Urinary bladder (tissue), 4 donors: ENCODE results near the gene SYCP2. TPM values are rescaled to one million over a fixed set of nuclear protein-coding genes. Genes with fewer than 3 reads are reported as not detected.
"Not testable (repeated sequence)": the region's sequence is repeated elsewhere in the genome, so short reads cannot be mapped to it uniquely, and the experiment has no call there.

Source experiments
- DNase-seq: peaks from one replicate; pipeline ENCODE4 v3.0.0-alpha.2; 2015; ENCODE audit errors: extremely low spot score
- H3K27ac ChIP-seq: one replicate; pipeline ENCODE4 v1.5.1; 2013; ENCODE audit warnings: low read depth, mild to moderate bottlenecking, moderate library complexity
- H3K36me3 ChIP-seq: one replicate; pipeline ENCODE4 v1.6.1; 2013; ENCODE audit warnings: mild to moderate bottlenecking, moderate library complexity; ENCODE audit not compliant: insufficient read depth
- H3K4me1 ChIP-seq: one replicate; pipeline ENCODE4 v1.6.1; 2013; ENCODE audit warnings: mild to moderate bottlenecking, moderate library complexity; ENCODE audit not compliant: insufficient read depth
- H3K4me3 ChIP-seq: one replicate; pipeline ENCODE4 v1.5.1; 2013; ENCODE audit warnings: low read depth, low read length
- WGBS: extraction: QIAGEN DNeasy Blood & Tissue Kit; methylation state at CpG from one replicate; pipeline ENCODE4 v1.1.7; 2013; 5-methylcytosine and 5-hydroxymethylcytosine counted together
- polyA plus RNA-seq: library from polyadenylated mRNA; stranded (reverse); fragments of 200-250 nt; gene quantifications from one replicate; pipeline ENCODE4 v1.2.3, GENCODE V29; 2013
- total RNA-seq: library from RNA; depleted of rRNA; stranded (reverse); fragments of >200 nt; gene quantifications from one replicate; pipeline ENCODE4 v1.2.3, GENCODE V29; 2014
- donor health status: healthy with polysubstance abuse.
- donor health status: healthy.

The SYCP2 gene, protein sequence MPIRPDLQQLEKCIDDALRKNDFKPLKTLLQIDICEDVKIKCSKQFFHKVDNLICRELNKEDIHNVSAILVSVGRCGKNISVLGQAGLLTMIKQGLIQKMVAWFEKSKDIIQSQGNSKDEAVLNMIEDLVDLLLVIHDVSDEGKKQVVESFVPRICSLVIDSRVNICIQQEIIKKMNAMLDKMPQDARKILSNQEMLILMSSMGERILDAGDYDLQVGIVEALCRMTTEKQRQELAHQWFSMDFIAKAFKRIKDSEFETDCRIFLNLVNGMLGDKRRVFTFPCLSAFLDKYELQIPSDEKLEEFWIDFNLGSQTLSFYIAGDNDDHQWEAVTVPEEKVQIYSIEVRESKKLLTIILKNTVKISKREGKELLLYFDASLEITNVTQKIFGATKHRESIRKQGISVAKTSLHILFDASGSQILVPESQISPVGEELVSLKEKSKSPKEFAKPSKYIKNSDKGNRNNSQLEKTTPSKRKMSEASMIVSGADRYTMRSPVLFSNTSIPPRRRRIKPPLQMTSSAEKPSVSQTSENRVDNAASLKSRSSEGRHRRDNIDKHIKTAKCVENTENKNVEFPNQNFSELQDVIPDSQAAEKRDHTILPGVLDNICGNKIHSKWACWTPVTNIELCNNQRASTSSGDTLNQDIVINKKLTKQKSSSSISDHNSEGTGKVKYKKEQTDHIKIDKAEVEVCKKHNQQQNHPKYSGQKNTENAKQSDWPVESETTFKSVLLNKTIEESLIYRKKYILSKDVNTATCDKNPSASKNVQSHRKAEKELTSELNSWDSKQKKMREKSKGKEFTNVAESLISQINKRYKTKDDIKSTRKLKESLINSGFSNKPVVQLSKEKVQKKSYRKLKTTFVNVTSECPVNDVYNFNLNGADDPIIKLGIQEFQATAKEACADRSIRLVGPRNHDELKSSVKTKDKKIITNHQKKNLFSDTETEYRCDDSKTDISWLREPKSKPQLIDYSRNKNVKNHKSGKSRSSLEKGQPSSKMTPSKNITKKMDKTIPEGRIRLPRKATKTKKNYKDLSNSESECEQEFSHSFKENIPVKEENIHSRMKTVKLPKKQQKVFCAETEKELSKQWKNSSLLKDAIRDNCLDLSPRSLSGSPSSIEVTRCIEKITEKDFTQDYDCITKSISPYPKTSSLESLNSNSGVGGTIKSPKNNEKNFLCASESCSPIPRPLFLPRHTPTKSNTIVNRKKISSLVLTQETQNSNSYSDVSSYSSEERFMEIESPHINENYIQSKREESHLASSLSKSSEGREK (N-terminal part only)
- total RNA-seq (6.7 TPM), polyA plus RNA-seq (1.2 TPM)

DNA sequence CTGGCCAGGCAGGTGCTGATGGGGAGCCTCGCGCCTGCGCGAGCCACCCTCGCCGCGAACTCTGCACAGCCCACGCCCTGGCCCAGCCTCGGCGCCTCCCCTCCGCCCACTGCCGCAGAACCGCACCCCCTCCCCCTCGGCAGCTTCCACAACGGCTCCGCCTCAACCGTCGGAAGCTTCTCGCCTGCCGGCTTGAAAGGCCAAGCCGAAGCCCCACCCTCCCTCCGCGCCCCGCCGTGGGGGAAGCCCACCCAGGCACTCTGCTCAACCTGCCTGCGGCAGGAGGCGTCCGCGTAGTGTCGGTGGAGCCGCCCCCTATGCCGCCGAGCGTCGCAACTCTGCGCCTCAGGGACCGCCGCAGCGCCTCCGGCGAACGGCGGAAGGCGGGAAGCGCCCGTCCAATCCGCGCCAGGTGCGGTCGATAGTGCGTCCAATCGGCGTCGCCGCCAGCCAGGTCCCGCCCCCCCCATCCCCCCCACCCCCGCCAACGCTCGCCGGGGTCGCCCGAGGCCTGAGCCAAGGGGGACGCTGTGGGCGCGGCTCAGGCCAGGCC, at the start of gene SYCP2:
Gene SYCP2, minus strand, starts transcription at position 342 of the 553 bp plus-strand sequence. CDS start 11,224 bp downstream, outside the sequence.
- Histone ChIP-seq H3K27ac (no peak within 1 kb of the TSS), H3K4me3 (peak within 1 kb of the TSS; percentile 57), H3K4me1 (no peaks in the 10 kb centered on the region), H3K36me3 (no peaks in the 10 kb centered on the region)
- DNase-seq: no peak
- 33% methylated on average over 65 of the region's 65 CpGs for WGBS

DNA sequence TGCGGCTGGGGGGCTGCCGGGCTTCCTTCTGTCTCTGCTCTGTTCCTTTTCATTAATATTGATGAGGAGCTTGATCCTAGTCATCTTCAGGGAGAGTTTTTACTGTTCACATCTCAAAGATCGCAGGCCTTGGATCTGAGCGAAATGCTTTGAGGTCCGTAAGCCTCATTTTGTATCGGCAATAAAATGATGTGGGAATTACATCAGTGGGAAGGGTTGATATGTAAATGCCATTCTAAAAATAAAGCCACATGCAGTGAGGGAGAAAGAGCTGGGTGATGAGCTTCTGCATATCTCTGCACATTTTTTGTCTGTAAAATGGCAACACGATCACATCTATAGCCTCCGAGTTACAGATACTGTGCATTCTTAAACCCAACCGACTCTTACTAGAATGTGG, 49.6 kb upstream of the SYCP2 start:
- Histone ChIP-seq H3K27ac (no peak overlapping the region), H3K36me3 (no peaks in the 10 kb centered on the region), H3K4me3 (no peak overlapping the region), H3K4me1 (no peaks in the 10 kb centered on the region)
- DNase-seq: no peak
- 83% methylated on average over 9 of the region's 9 CpGs for WGBS

DNA sequence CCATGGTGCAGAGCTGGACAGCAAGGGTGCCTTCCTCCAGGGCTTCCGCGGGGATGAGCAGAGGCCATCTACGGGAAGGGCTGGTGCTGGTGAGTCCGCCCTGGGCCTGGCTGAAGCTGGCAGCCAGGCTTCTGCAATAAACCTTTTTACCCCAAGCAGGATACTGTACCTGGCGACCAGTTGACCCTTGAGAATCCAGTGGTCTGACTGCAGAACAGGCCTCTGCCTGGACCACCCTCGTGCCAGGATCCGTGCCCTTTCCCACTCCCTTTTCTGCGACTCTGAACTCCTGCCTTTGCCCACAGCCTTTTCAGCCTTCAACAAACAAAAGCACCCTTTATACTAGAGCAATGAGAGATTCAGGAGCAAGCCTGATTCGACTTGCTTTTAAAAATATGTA, 43.6 kb upstream of the SYCP2 start:
- Histone ChIP-seq H3K4me1 (no peaks in the 10 kb centered on the region), H3K36me3 (no peaks in the 10 kb centered on the region), H3K4me3 (no peak overlapping the region), H3K27ac (no peak overlapping the region)
- no peak for DNase-seq
- 86% methylated on average over 9 of the region's 9 CpGs for WGBS

DNA sequence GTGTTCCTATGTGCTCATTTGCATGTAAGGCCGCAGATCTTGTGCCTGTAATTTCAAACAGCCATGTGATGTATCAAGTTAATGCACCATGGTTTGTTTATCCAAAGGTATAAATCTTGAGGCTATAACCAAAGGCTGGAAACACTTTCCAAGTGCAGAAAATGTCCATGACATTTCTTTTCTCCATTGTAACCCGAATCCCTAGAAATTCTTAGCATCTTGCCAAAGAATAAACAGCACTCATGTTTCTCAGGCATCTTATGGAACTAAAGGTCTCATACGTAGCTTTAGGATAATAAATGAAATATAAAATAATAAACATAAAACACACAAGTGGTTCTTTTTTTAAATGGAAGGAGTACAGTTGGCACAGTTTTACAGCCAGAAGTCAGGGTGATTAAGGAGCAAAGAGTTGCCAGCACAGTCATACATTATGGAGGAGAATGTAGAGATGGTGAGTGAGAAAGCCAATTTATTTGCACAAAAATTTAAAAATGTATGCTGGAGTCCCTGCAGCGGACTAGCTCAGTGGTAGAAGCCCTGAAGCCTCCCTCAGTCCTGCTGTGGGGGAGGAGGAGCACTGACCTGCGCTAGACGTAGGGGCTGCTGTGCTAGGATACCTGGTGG, 42.8 kb upstream of the SYCP2 start:
- 46% methylated on average over 6 of the region's 6 CpGs for WGBS
- Histone ChIP-seq H3K4me1 (no peaks in the 10 kb centered on the region), H3K27ac (no peak overlapping the region), H3K4me3 (no peak overlapping the region), H3K36me3 (no peaks in the 10 kb centered on the region)
- DNase-seq: no peak

DNA sequence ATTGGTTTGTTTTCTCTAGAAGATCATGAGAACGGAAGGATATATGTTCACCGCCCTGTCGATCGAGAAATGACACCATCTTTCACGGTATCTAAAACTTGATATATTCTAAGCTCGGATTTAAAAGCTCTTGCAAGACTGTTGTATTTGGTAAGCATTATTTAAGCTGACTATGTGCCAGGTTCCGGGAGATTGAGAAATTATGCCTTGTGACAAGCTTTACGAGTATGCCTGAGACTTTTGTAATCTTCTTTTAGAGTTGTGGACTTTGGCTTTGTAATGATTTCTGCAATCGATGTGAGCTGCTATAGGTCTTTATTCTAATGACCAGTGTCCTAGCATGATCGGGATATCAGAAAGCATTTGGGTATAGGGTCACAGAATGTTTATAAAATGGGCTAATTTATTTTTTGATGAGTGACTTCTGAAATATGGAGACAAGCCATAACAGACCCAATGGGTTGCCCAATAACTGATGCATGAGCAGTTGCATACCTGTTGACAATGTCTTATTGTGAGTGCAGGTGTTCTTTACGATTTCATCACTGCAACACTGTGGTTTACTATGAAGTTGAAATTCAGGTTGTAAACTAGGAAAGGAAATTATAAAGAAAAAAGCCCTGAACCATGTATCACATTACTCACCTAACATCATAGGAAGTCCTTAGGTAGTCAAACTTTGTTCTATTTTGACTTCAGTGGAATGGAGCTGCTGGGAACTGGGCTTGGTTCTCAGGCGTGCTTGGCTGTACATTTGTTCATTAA, 38.8 kb upstream of the SYCP2 start:
- no peak overlapping the region for H3K27ac ChIP-seq
- 76% methylated on average over 12 of the region's 12 CpGs for WGBS
- no peak for DNase-seq

DNA sequence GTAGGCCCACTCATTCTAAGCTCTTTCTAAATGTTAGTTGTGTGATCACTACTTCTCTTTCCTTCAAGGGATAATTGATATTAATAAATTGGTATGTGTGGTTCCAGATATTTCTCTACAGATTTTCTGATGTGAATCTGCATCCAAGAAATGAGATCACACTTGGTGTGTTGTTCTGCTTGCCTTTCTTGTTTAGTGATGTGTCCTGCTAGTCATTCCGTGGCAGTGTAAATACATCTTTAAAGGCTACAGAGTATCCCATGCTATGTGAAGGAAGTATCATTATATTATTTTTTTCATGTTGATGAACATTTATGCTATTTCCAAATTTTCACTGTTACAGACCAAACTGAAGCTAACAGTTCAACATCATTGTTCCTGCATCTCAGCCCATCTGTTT, 38.0 kb upstream of the SYCP2 start:
- H3K27ac ChIP-seq: no peak overlapping the region
- no peaks in the 10 kb centered on the region for H3K4me1 ChIP-seq
- no peak overlapping the region for H3K4me3 ChIP-seq
- H3K36me3 ChIP-seq: no peaks in the 10 kb centered on the region
- no peak for DNase-seq
- 85% methylated on average over 1 of the region's 1 CpG for WGBS

More for the DNA sequence above, 38.8 kb upstream of the SYCP2 start:
- H3K4me3 ChIP-seq: no peak overlapping the region
- no peaks in the 10 kb centered on the region for H3K36me3 ChIP-seq
- H3K4me1 ChIP-seq: no peaks in the 10 kb centered on the region

DNA sequence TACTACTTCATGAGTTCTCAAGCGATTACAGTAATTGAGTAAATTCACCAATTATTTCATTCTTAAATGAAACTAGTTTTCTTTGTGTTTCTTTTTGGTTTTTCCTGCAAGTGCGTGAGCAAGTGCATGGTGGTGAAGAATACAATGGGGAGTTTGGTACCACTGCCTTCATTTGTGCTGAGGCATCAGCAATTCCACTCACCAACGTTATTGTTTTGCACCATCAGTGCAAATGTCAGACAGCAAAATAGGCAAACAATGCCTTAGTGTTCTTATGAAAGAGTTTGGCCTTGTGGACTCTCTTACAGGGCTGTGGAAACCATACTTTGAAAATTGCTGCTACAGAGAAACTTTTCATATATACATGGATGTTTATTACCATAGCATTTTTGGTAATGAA, 33.0 kb upstream of the SYCP2 start:
- Histone ChIP-seq H3K27ac (no peak overlapping the region), H3K4me3 (no peak overlapping the region), H3K4me1 (no peaks in the 10 kb centered on the region), H3K36me3 (no peaks in the 10 kb centered on the region)
- 84% methylated on average over 3 of the region's 3 CpGs for WGBS
- DNase-seq: no peak

DNA sequence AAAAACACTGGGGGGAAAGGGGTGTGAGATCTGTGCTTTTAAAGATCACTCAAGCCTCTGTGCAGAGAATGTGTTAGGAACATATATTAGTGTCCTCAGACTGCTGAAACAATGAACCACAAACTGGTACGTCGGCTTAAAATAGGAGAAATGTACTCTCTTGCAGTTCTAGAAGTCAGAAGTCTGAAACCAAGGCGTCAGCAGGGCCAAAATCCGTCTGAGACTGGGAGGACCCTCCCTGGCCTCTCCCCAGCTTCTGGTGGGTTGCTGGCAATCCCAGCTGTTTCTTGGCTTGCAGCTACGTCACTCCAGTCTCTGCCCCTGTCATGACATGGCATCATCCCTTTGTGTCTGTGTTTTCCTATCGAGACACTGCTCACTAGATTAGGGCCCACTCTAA, 28.7 kb upstream of the SYCP2 start:
- Histone ChIP-seq H3K4me1 (no peaks in the 10 kb centered on the region), H3K4me3 (no peak overlapping the region), H3K27ac (no peak overlapping the region), H3K36me3 (no peaks in the 10 kb centered on the region)
- WGBS: 81% methylated on average over 6 of the region's 6 CpGs
- DNase-seq: no peak

DNA sequence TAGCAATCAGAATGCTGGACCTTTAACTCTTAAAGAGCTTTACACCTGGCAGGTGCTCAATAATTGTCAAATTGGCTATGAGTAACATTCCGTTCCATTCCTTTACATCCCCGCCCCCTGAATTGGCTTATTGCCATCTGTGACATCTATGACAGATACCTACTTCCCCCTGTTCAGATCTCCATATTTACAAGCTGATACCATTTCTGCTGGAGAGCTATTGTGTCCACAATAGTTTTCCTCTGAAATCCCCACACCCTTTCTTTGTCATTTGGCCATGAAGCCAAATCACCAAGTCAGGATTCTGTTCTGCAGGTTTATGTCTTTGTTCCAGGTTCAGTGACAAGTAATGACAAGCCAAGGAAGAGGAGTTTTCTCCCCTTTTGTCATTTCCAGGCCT, 28.0 kb upstream of the SYCP2 start:
- Histone ChIP-seq H3K4me3 (no peak overlapping the region), H3K27ac (no peak overlapping the region), H3K4me1 (no peaks in the 10 kb centered on the region), H3K36me3 (no peaks in the 10 kb centered on the region)
- DNase-seq: no peak
- 79% methylated on average over 2 of the region's 2 CpGs for WGBS

DNA sequence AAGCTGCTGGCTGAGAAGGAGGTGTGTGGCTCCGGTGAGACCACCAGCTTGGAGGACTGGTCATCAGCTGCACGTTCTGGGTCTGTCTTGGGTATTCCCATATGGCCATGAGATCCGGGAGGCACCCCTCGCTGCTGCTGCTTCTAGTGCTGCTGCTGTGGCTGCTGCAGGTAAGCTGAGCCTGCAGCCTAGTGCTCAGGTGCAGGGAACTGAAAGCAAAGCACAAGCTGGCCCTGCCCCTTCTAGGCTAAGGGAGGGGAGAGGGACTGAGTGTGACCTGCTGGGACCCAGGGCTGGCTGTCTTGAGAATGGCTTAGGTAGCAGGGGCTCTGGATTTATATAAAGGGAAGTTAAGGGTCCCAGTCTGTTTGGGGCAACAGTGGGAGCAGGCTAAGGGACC, 25.2 kb upstream of the SYCP2 start:
- Histone ChIP-seq H3K4me3 (no peak overlapping the region), H3K4me1 (no peaks in the 10 kb centered on the region), H3K36me3 (no peaks in the 10 kb centered on the region), H3K27ac (no peak overlapping the region)
- DNase-seq: no peak
- WGBS: 74% methylated on average over 4 of the region's 4 CpGs

DNA sequence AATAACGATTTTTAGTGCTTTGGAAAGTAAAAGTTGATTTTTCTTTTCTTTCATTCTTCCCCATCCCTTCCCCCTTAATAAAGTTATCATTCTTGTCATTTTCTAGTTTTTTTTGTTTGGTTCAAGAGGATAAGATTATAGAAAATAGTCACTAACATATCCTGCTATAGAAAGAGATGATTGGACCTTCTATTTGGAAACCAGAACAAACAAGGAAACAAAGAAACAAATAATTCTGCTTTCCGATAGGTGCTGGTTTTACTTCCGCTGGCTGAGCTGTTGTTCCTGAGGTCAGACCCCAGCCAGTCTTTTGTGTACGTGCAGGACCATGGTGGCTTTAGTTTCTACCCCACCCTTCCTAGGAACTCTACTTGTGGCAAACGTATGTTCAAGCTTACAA, 24.7 kb upstream of the SYCP2 start, which contains the start of gene CDH26:
Gene CDH26, plus strand, starts transcription at position 301 of the 400 bp plus-strand sequence. CDS start 304 bp downstream, outside the sequence.
- no peaks in the 10 kb centered on the region for H3K4me1 ChIP-seq
- no peak within 1 kb of the TSS for H3K4me3 ChIP-seq
- DNase-seq: no peak
- no peak within 1 kb of the TSS for H3K27ac ChIP-seq
- H3K36me3 ChIP-seq: no peaks in the 10 kb centered on the region
- 78% methylated on average over 5 of the region's 5 CpGs for WGBS

DNA sequence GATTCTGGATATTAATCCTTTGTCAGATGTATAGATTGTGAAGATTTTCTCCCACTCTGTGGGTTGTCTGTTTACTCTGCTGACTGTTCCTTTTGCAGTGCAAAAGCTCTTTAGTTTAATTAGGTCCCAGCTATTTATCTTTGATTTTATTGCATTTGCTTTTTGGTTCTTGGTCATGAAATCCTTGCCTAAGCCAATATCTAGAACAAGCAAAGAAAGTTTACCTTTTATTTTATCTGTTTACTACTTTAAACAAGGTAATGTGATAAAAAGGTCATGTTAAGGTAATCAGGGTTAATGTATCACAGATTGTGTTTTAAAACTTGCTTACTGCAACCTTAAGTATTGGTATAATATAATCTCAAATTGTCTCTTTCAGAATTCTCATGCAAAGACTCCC, 24.1 kb upstream of the SYCP2 start:
- H3K4me1 ChIP-seq, H3K36me3 ChIP-seq, DNase-seq, H3K27ac ChIP-seq, H3K4me3 ChIP-seq: not testable (repeated sequence)
